GM23338 (cell line): Measurements from ENCODE around the gene ACAD9. TPM values are rescaled to one million over a fixed set of nuclear protein-coding genes. Genes with fewer than 3 reads are reported as not detected.
A peak's percentile ranks its signal among the peaks of the same experiment; 100 is the strongest.

ENCODE experiments used
- ATAC-seq: fragments of 200-7000 bp; cut with Tn5 transposase; 3 replicates; pipeline ENCODE4 v1.9.1; 2020
- DNase-seq: peaks from one replicate; pipeline ENCODE4 v3.0.0-alpha.2; 2015; ENCODE audit warnings: low spot score
- H2AFZ ChIP-seq: fragments of 200-600 bp; sonication (generic); 2 replicates; pipeline ENCODE4 v1.8.0; 2016; ENCODE audit warnings: antibody characterized with exemption, mild to moderate bottlenecking, moderate library complexity
- H3F3A ChIP-seq: fragments of 200-600 bp; sonication (generic); replicated peaks from 2 replicates; pipeline ENCODE4 v1.8.0; 2017; ENCODE audit warnings: antibody characterized with exemption, mixed run types, low read depth
- H3K27ac ChIP-seq: fragments of 200-600 bp; sonication (generic); 2 replicates; pipeline ENCODE4 v1.6.1; 2016; ENCODE audit warnings: low read depth
- H3K27me3 ChIP-seq: fragments of 200-600 bp; sonication (generic); 2 replicates; pipeline ENCODE4 v1.8.0; 2016; ENCODE audit warnings: mild to moderate bottlenecking, mixed run types, moderate library complexity; ENCODE audit not compliant: insufficient read depth
- H3K36me3 ChIP-seq: fragments of 200-600 bp; sonication (generic); 2 replicates; pipeline ENCODE4 v1.8.0; 2016; ENCODE audit warnings: mild to moderate bottlenecking; ENCODE audit not compliant: insufficient read depth
- H3K4me1 ChIP-seq: fragments of 200-600 bp; sonication (generic); 2 replicates; pipeline ENCODE4 v1.8.0; 2016; ENCODE audit warnings: mild to moderate bottlenecking, moderate library complexity; ENCODE audit not compliant: insufficient read depth
- H3K4me2 ChIP-seq: fragments of 200-600 bp; sonication (generic); 2 replicates; pipeline ENCODE4 v1.7.1; 2017; ENCODE audit warnings: mixed run types
- H3K4me3 ChIP-seq: fragments of 200-600 bp; sonication (generic); 2 replicates; pipeline ENCODE4 v1.6.1; 2016; ENCODE audit warnings: mixed run types
- H3K79me2 ChIP-seq: fragments of 200-600 bp; sonication (generic); replicated peaks from 2 replicates; pipeline ENCODE4 v1.8.0; 2017; ENCODE audit warnings: mild to moderate bottlenecking; ENCODE audit not compliant: insufficient read depth
- H3K9me2 ChIP-seq: fragments of 200-600 bp; sonication (generic); 2 replicates; pipeline ENCODE4 v1.8.0; 2017; ENCODE audit not compliant: insufficient read depth
- H4K20me1 ChIP-seq: fragments of 200-600 bp; sonication (generic); replicated peaks from 2 replicates; pipeline ENCODE4 v1.8.0; 2017; ENCODE audit warnings: mild to moderate bottlenecking; ENCODE audit not compliant: insufficient read depth
- H3K27ac Mint-ChIP-seq: 2 replicates; pipeline ENCODE4 v1.8.0; 2020; ENCODE audit warnings: inconsistent platforms, mild to moderate bottlenecking, moderate library complexity, mixed read lengths
- H3K27me3 Mint-ChIP-seq: 3 replicates; pipeline ENCODE4 v1.8.0; 2022; ENCODE audit warnings: low read depth, mild to moderate bottlenecking, moderate library complexity, mixed read lengths, inconsistent platforms; ENCODE audit not compliant: insufficient read depth, poor library complexity
- H3K36me3 Mint-ChIP-seq: 3 replicates; pipeline ENCODE4 v1.8.0; 2021; ENCODE audit warnings: low read depth, mild to moderate bottlenecking, inconsistent platforms, moderate library complexity, mixed read lengths
- H3K4me1 Mint-ChIP-seq: 3 replicates; pipeline ENCODE4 v1.8.0; 2020; ENCODE audit warnings: mild to moderate bottlenecking, inconsistent platforms, mixed read lengths
- H3K4me3 Mint-ChIP-seq: 3 replicates; pipeline ENCODE4 v1.8.0; 2021; ENCODE audit warnings: moderate library complexity, mild to moderate bottlenecking, inconsistent platforms, mixed read lengths
- H3K9me3 Mint-ChIP-seq: 3 replicates; pipeline ENCODE4 v1.8.0; 2020; ENCODE audit warnings: moderate library complexity, mild to moderate bottlenecking, inconsistent platforms, mixed read lengths
- CREB1 ChIP-seq: fragments of 250-450 bp; sonication (Bioruptor Pico); IDR thresholded peaks from 2 replicates; pipeline ENCODE4 v1.5.0; 2020; ENCODE audit warnings: low read depth, mild to moderate bottlenecking, moderate library complexity
- EZH2 ChIP-seq: fragments of 200-600 bp; sonication (generic); IDR thresholded peaks from one replicate; pipeline ENCODE4 v1.8.0; 2017; ENCODE audit warnings: antibody characterized with exemption, mild to moderate bottlenecking, low read depth; ENCODE audit not compliant: unreplicated experiment
- EZH2phosphoT487 ChIP-seq: fragments of 200-600 bp; sonication (generic); IDR thresholded peaks from one replicate; pipeline ENCODE4 v1.8.1; 2018; ENCODE audit warnings: antibody characterized with exemption; ENCODE audit not compliant: unreplicated experiment
- JUNB ChIP-seq: IDR thresholded peaks from one replicate; pipeline ENCODE4 v1.6.1; 2016; ENCODE audit warnings: antibody characterized with exemption; ENCODE audit not compliant: unreplicated experiment
- NANOG ChIP-seq: IDR thresholded peaks from 2 replicates; pipeline ENCODE4 v1.6.1; 2016; ENCODE audit warnings: antibody characterized with exemption, borderline replicate concordance
- POLR2AphosphoS5 ChIP-seq: IDR thresholded peaks from 2 replicates; pipeline ENCODE4 v1.6.1; 2016; ENCODE audit warnings: antibody characterized with exemption, low read depth
- STAT1 ChIP-seq: IDR thresholded peaks from one replicate; pipeline ENCODE4 v1.6.1; 2016; ENCODE audit warnings: antibody characterized with exemption; ENCODE audit not compliant: unreplicated experiment
- ZNF114 ChIP-seq: fragments of 250-450 bp; sonication (Bioruptor Pico); IDR thresholded peaks from 2 replicates; pipeline ENCODE4 v1.5.0; 2020; ENCODE audit warnings: mild to moderate bottlenecking, moderate library complexity
- ZNF331 ChIP-seq: fragments of 250-450 bp; sonication (Bioruptor Pico); IDR thresholded peaks from 2 replicates; pipeline ENCODE4 v1.5.0; 2020; ENCODE audit warnings: low read depth, mild to moderate bottlenecking, moderate library complexity
- polyA plus RNA-seq: library from polyadenylated mRNA; unstranded; fragments of >200 nt; fragmentation: Nextera tagmentation; extraction: Ambion mirVana; gene quantifications from 2 replicates; pipeline ENCODE4 v1.2.1, GENCODE V29; 2016
- total RNA-seq: library from RNA; depleted of rRNA; stranded (reverse); fragments of >200 nt; shearing (Covaris generic); gene quantifications from 2 replicates; pipeline ENCODE4 v1.2.3, GENCODE V29; 2014
- TF ChIP-seq, protein P1 (sequence below), 2 experiments: fragments of 200-600 bp in 1 of 2; sonication (generic) in 1 of 2; conservative IDR thresholded peaks; 2 replicates each; pipeline versions ENCODE4 v1.5.1 to v1.6.1; 2016 to 2017; ENCODE audit warnings: antibody characterized with exemption in 2 of 2, low read depth in 2 of 2, mild to moderate bottlenecking in 2 of 2, moderate library complexity in 1 of 2
- TF ChIP-seq, protein P2 (sequence below): IDR thresholded peaks from one replicate; pipeline ENCODE4 v1.6.1; 2018; ENCODE audit warnings: antibody characterized with exemption; ENCODE audit not compliant: unreplicated experiment
- TF ChIP-seq, protein P3 (sequence below): IDR thresholded peaks from 2 replicates; pipeline ENCODE4 v1.6.1; 2016; ENCODE audit warnings: antibody characterized with exemption

Gene ACAD9
- total and polyA plus RNA-seq, 2 experiments from 2014 or later = 21.2 to 36.4 TPM

DNA sequence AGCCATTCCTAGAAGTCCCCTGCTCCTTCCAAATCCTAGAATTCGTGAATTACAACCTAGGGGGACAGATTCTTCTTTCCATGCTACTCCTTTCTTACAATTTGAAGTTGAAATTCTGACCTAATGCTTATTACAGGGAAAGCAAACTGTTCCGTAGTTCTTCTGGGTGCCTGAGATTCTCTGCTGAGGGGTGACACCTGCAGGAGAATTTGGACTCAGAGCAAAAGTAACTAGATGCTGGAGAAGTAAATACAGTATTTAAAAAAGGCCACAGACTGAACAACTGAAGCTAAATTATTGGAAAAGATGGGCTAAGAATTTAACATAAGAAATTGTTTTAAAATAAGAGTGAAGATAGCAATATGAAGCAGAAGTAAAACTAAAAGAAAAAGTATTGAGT lies 37.9 kb downstream of the ACAD9 start:
- H2AFZ ChIP-seq = no peak overlapping the region
- Mint-ChIP-seq H3K36me3 (peaks cover 89% of the 10 kb centered on the region), H3K4me1 (no peaks in the 10 kb centered on the region), H3K27ac (no peak overlapping the region), H3K9me3 (peaks cover 48% of the 10 kb centered on the region), H3K27me3 (peaks cover 5% of the 10 kb centered on the region), H3K4me3 (no peak overlapping the region)
- H3F3A ChIP-seq = no peaks in the 10 kb centered on the region
- ATAC-seq = no peak
- H4K20me1 ChIP-seq = no peaks in the 10 kb centered on the region; the same call in 1 of the 2 replicates
- no peak overlapping the region for H3K4me2 ChIP-seq
- no peak overlapping the region for H3K4me3 ChIP-seq
- TF ChIP-seq, protein P1, sequence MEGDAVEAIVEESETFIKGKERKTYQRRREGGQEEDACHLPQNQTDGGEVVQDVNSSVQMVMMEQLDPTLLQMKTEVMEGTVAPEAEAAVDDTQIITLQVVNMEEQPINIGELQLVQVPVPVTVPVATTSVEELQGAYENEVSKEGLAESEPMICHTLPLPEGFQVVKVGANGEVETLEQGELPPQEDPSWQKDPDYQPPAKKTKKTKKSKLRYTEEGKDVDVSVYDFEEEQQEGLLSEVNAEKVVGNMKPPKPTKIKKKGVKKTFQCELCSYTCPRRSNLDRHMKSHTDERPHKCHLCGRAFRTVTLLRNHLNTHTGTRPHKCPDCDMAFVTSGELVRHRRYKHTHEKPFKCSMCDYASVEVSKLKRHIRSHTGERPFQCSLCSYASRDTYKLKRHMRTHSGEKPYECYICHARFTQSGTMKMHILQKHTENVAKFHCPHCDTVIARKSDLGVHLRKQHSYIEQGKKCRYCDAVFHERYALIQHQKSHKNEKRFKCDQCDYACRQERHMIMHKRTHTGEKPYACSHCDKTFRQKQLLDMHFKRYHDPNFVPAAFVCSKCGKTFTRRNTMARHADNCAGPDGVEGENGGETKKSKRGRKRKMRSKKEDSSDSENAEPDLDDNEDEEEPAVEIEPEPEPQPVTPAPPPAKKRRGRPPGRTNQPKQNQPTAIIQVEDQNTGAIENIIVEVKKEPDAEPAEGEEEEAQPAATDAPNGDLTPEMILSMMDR (conservative IDR thresholded peaks at IDR 0.05; ENCODE audit: low read depth in 2 of 2) = 0 out of 4 replicates have a peak, but pooled peaks of 1 of the 2 experiments have one; percentile 15
- no peak for TF ChIP-seq NANOG
- TF ChIP-seq JUNB = no peak
- TF ChIP-seq, protein P2, sequence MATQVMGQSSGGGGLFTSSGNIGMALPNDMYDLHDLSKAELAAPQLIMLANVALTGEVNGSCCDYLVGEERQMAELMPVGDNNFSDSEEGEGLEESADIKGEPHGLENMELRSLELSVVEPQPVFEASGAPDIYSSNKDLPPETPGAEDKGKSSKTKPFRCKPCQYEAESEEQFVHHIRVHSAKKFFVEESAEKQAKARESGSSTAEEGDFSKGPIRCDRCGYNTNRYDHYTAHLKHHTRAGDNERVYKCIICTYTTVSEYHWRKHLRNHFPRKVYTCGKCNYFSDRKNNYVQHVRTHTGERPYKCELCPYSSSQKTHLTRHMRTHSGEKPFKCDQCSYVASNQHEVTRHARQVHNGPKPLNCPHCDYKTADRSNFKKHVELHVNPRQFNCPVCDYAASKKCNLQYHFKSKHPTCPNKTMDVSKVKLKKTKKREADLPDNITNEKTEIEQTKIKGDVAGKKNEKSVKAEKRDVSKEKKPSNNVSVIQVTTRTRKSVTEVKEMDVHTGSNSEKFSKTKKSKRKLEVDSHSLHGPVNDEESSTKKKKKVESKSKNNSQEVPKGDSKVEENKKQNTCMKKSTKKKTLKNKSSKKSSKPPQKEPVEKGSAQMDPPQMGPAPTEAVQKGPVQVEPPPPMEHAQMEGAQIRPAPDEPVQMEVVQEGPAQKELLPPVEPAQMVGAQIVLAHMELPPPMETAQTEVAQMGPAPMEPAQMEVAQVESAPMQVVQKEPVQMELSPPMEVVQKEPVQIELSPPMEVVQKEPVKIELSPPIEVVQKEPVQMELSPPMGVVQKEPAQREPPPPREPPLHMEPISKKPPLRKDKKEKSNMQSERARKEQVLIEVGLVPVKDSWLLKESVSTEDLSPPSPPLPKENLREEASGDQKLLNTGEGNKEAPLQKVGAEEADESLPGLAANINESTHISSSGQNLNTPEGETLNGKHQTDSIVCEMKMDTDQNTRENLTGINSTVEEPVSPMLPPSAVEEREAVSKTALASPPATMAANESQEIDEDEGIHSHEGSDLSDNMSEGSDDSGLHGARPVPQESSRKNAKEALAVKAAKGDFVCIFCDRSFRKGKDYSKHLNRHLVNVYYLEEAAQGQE = no peak
- H3K79me2 ChIP-seq = no peaks in the 10 kb centered on the region
- no peaks in the 10 kb centered on the region for H3K9me2 ChIP-seq
- peaks cover 20% of the 10 kb centered on the region for H3K36me3 ChIP-seq
- no peaks in the 10 kb centered on the region for H3K4me1 ChIP-seq
- H3K27ac ChIP-seq = no peak overlapping the region
- H3K27me3 ChIP-seq = no peaks in the 10 kb centered on the region
- DNase-seq = no peak

GRCh38 chr3:128919988-128920387 lies 40.6 kb downstream of the ACAD9 start:
- Mint-ChIP-seq H3K36me3 (peaks cover 91% of the 10 kb centered on the region), H3K27ac (no peak overlapping the region), H3K27me3 (peaks cover 13% of the 10 kb centered on the region), H3K4me1 (no peaks in the 10 kb centered on the region), H3K9me3 (peaks cover 75% of the 10 kb centered on the region), H3K4me3 (no peak overlapping the region)
- H3K4me2 ChIP-seq = no peak overlapping the region
- no peaks in the 10 kb centered on the region for H3K9me2 ChIP-seq
- no peaks in the 10 kb centered on the region; the same call in 1 of the 2 replicates for H4K20me1 ChIP-seq
- H3K27me3 ChIP-seq = no peaks in the 10 kb centered on the region
- no peaks in the 10 kb centered on the region for H3K79me2 ChIP-seq
- H3K36me3 ChIP-seq = peaks cover 16% of the 10 kb centered on the region
- no peak overlapping the region for H3K27ac ChIP-seq
- no peak overlapping the region for H2AFZ ChIP-seq
- H3F3A ChIP-seq = no peaks in the 10 kb centered on the region
- H3K4me3 ChIP-seq = no peak overlapping the region
- H3K4me1 ChIP-seq = no peaks in the 10 kb centered on the region
- ATAC-seq = no peak
- DNase-seq = no peak
- TF ChIP-seq EZH2 (no peak), STAT1 (no peak), ZNF114 (no peak), EZH2phosphoT487 (no peak), POLR2AphosphoS5 (no peak), CREB1 (CRISPR knock-in tag) (no peak), NANOG (no peak), ZNF331 (CRISPR knock-in tag) (no peak)
- TF ChIP-seq, protein P1 (conservative IDR thresholded peaks at IDR 0.05; ENCODE audit: low read depth in 2 of 2) = no peak
- TF ChIP-seq, protein P3, sequence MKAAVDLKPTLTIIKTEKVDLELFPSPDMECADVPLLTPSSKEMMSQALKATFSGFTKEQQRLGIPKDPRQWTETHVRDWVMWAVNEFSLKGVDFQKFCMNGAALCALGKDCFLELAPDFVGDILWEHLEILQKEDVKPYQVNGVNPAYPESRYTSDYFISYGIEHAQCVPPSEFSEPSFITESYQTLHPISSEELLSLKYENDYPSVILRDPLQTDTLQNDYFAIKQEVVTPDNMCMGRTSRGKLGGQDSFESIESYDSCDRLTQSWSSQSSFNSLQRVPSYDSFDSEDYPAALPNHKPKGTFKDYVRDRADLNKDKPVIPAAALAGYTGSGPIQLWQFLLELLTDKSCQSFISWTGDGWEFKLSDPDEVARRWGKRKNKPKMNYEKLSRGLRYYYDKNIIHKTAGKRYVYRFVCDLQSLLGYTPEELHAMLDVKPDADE = no peak
- TF ChIP-seq, protein P2 = no peak
